OCI-LY3 (cell line): Measurements from ENCODE around the gene TMEM253.

Source experiments
- CTCF ChIP-seq: fragments of 200-600, 300-600 bp; sonication (generic); IDR thresholded peaks from 2 replicates; pipeline ENCODE4 v1.5.1; 2014; ENCODE audit warnings: antibody characterized with exemption, low read length, low read depth
- EZH2phosphoT487 ChIP-seq: fragments of 200-600 bp; shearing (Covaris generic); IDR thresholded peaks from 2 replicates; pipeline ENCODE4 v1.6.1; 2018; ENCODE audit warnings: antibody characterized with exemption, mixed run types, low read depth

GRCh38 chr14:21133901-21134300 lies 33.0 kb downstream of the TMEM253 start:
- TF ChIP-seq CTCF (no peak), EZH2phosphoT487 (no peak)
